Ovary (tissue), 9 donors: ENCODE data around the gene UTP15. TPM values are rescaled to one million over a fixed set of nuclear protein-coding genes. Genes with fewer than 3 reads are reported as not detected.

Experiments
- DNase-seq, 5 donors: peaks; one replicate each; pipeline ENCODE4 v3.0.0-alpha.2; 2019 to 2020
- H3K27ac ChIP-seq, 2 donors: fragments of 200-600 bp; one replicate each; pipeline versions ENCODE4 v1.5.1 to v1.8.0; 2019 to 2022
- H3K27me3 ChIP-seq: fragments of 200-600 bp; one replicate; pipeline ENCODE4 v1.8.0; 2022
- H3K36me3 ChIP-seq: fragments of 200-600 bp; sonication (generic); one replicate; pipeline ENCODE4 v1.5.1; 2019
- H3K4me1 ChIP-seq: one replicate; pipeline ENCODE4 v1.8.1; 2013; ENCODE audit warnings: mild to moderate bottlenecking, moderate library complexity; ENCODE audit not compliant: insufficient read depth
- H3K4me3 ChIP-seq: fragments of 200-600 bp; sonication (generic); one replicate; pipeline ENCODE4 v1.5.1; 2017
- H3K9me3 ChIP-seq, 2 donors: fragments of 200-600 bp in 1 of 2; sonication (generic) in 1 of 2; one replicate each; pipeline versions ENCODE4 v1.5.1 to v1.8.1; 2013 to 2019; ENCODE audit warnings: mild to moderate bottlenecking in 1 of 2, moderate library complexity in 1 of 2
- EP300 ChIP-seq: sonication (generic); formaldehyde crosslinking; IDR thresholded peaks from one replicate; pipeline ENCODE4 v1.6.1; 2017; ENCODE audit warnings: antibody characterized with exemption
- POLR2A ChIP-seq: fragments of 450-650 bp; IDR thresholded peaks from one replicate; pipeline ENCODE4 v1.6.1; 2017; ENCODE audit warnings: antibody characterized with exemption, mild to moderate bottlenecking, moderate library complexity
- WGBS, 3 donors: extraction: QIAGEN DNeasy Blood & Tissue Kit in 1 of 3; methylation state at CpG; one replicate each; pipeline versions ENCODE4 v1.1.5 to v1.1.7; 2013 to 2017; 5-methylcytosine and 5-hydroxymethylcytosine counted together
- intact Hi-C, 4 donors: fragments of 100-400 bp; cut with DNase I; formaldehyde crosslinking; loops; one replicate each; pipeline versions ENCODE4 v1.11.0 to v1.15.1; 2022 to 2023
- polyA plus RNA-seq, 2 donors: library from polyadenylated mRNA; stranded (reverse); fragments of 200-250 nt in 1 of 2; fragments of 350-450 nt in 1 of 2; fragmentation: Illumina TruSeq in 1 of 2; extraction: RNeasy Lipid Tissue Mini Kit (QIAGEN cat#74804) in 1 of 2; gene quantifications; one replicate each; pipeline ENCODE4 v1.2.3, GENCODE V29; 2013 to 2014
- total RNA-seq, 7 donors: library from RNA; depleted of rRNA in 2 of 7; stranded (reverse); fragments of >200 nt in 2 of 7; fragmentation: NEBNext Ultra II Directional in 3 of 7; extraction: Animal tissue kit (Norgen Biotek cat#: 25700) in 3 of 7; gene quantifications; one replicate each; pipeline versions ENCODE4 v1.1.0 to v1.2.4, GENCODE V29; 2016 to 2023
- TF ChIP-seq, protein P1 (sequence below), 3 donors: fragments of 450-650 bp in 2 of 3; fragments of 200-600 bp in 1 of 3; IDR thresholded peaks; one replicate each; pipeline versions ENCODE4 v1.5.1 to v1.8.0; 2016 to 2022; ENCODE audit warnings: antibody characterized with exemption in 3 of 3, mild to moderate bottlenecking in 1 of 3
- donor health status: DM: no; HTN: no; CAD: no; lungs with moderate emphysema.
- donor health status: DM: no; HTN: no; CAD: no.
- donor health status: Bipolar disorder and iron deficiency.
- donor health status: DM: yes; HTN: yes; CAD: no.
- donor health status: DM: no; HTN: no; CAD: no.
- donor health status: DM: yes; HTN: yes; CAD: no.

UTP15 gene
- total and polyA plus RNA-seq, 9 donors, result 3.5 to 28.0 (median 13.4) TPM

DNA sequence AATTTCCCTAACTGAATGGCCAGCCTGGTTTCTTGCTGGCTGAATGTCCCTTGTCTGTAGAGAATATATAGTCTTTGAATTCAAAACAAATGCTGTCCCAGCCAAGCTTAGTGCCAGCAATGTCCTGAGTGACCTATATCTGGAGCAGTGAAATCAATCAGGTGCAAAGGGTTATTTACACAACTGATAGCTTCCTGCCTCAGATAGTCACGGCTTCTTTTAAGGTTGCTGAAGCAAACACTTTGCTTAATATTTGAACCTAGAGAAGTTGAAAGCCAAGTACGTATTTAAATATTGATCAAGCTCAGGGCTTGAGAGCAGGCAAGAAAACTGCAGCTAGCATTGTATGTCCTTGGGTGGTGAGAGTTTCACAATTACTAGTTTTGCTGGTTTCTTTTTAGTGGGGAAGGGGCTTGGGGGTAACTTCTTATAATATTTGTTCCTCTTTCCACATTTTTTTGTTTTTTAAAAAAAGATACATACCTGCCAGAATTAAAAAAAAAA lies 58.4 kb downstream of the UTP15 start:
- H3K36me3 ChIP-seq, result no peaks in the 10 kb centered on the region
- 84 to 89% (median 85%) methylated on average over 2 of the region's 2 CpGs for WGBS, 3 donors
- intact Hi-C loops, result loop anchor here in 1 of 4 donors (10.0 kb wide), 1 partner anchor 71 kb away; no protein-coding TSS in a partner anchor
- H3K27me3 ChIP-seq, result no peaks in the 10 kb centered on the region
- H3K9me3 ChIP-seq, result no peaks in the 10 kb centered on the region
- H3K4me3 ChIP-seq, result no peak overlapping the region
- TF ChIP-seq, protein P1, sequence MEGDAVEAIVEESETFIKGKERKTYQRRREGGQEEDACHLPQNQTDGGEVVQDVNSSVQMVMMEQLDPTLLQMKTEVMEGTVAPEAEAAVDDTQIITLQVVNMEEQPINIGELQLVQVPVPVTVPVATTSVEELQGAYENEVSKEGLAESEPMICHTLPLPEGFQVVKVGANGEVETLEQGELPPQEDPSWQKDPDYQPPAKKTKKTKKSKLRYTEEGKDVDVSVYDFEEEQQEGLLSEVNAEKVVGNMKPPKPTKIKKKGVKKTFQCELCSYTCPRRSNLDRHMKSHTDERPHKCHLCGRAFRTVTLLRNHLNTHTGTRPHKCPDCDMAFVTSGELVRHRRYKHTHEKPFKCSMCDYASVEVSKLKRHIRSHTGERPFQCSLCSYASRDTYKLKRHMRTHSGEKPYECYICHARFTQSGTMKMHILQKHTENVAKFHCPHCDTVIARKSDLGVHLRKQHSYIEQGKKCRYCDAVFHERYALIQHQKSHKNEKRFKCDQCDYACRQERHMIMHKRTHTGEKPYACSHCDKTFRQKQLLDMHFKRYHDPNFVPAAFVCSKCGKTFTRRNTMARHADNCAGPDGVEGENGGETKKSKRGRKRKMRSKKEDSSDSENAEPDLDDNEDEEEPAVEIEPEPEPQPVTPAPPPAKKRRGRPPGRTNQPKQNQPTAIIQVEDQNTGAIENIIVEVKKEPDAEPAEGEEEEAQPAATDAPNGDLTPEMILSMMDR (IDR thresholded peaks at IDR 0.05), result no peak
- TF ChIP-seq POLR2A (no peak), EP300 (no peak)
- no peak for DNase-seq
- H3K4me1 ChIP-seq, result peaks cover 3% of the 10 kb centered on the region
- H3K27ac ChIP-seq, result no peak overlapping the region

DNA sequence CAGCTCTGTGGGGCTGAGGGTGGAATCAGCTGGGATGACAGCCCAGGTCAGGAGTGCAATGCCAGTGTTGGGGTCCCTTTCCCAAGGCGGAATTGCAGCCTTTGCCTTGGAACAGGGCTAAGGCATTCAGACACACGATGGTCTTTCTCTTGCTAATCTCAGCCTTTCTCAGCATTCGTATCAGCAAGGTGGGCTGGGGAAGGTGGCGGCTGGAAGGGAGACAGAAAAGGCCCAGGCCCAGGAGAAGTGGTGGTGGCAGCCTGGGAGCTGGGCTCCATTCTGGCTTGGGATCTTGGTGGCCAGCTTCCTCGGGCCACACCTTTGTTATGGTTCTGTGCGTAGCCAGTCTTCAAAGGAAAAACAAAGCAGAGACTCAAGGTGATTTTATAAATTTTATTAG lies 59.3 kb downstream of the UTP15 start:
- H3K27ac ChIP-seq, result peak overlapping the region in 1 of 2 donors; percentile 82
- no peak overlapping the region for H3K4me3 ChIP-seq
- no peaks in the 10 kb centered on the region for H3K27me3 ChIP-seq
- intact Hi-C loops, result loop anchor here in 1 of 4 donors (10.0 kb wide), 1 partner anchor 70 kb away; no protein-coding TSS in a partner anchor
- WGBS, 3 donors, result 90 to 93% (median 90%) methylated on average over 6 of the region's 6 CpGs
- H3K4me1 ChIP-seq, result peaks cover 3% of the 10 kb centered on the region
- H3K36me3 ChIP-seq, result no peaks in the 10 kb centered on the region
- H3K9me3 ChIP-seq, result no peaks in the 10 kb centered on the region
- peak in 1 of 5 donors; percentile 27 for DNase-seq
- TF ChIP-seq, protein P1 (IDR thresholded peaks at IDR 0.05), result no peak
- TF ChIP-seq POLR2A, result no peak
- TF ChIP-seq EP300, result no peak

GRCh38 chr5:73625372-73625943 lies 59.9 kb downstream of the UTP15 start:
- Histone ChIP-seq H3K9me3 (no peaks in the 10 kb centered on the region), H3K4me3 (peak overlapping the region; percentile 64), H3K4me1 (peaks cover 3% of the 10 kb centered on the region), H3K27me3 (no peaks in the 10 kb centered on the region), H3K27ac (peak overlapping the region; percentile 64 to 82), H3K36me3 (no peaks in the 10 kb centered on the region)
- 1 to 2% (median 1%) methylated on average over 18 to 33 of the region's 33 CpGs for WGBS, 3 donors
- TF ChIP-seq POLR2A (no peak), EP300 (no peak)
- TF ChIP-seq, protein P1 (IDR thresholded peaks at IDR 0.05), result no peak
- DNase-seq, result peak in 1 of 5 donors; percentile 34
- intact Hi-C loops, result loop anchor here in 1 of 4 donors (10.0 kb wide), 1 partner anchor 69 kb away; no protein-coding TSS in a partner anchor

DNA sequence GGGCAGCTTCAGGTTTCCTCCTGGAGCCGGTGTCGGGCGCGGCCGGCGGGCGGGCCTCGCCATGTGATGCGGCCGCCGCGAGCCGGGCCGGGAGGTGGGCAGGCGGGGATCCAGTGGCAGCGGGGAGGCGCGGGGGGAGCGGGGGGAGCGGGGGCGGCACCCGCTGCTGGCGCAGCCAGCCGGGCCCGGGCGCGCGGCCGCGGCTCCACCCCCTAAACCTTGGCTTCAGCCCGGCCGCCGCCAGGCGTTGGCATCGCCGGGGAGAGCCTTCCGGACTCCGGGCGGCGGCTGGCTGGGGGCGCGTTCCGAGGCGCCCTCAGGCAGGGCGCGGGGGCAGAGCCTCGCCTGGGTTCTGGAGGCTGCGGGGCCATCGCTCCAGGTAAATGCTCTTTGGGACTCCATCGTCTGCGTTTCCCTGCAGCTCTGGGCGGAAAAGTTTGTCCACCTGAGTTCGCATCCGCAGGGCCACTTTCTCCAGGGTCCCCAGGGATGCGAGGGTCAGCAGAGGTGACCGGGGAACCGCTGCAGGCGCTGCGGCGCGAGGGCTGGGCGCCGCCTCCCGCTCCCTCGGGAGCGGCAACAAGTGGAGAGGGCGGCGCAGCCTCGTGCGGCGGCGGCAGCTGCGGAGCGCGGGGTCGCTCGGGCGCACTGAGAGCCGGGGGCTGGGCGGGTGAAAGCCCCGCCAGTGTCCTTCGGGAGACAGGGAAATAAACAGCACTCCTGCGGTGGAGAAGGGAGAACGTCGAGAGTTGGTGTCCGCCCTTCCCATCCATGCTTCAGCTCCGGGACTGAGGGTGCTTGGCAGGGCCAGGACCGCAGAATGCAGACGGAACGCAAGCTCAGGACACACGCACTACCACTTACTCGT lies 60.6 kb downstream of the UTP15 start, which contains the start of gene ARHGEF28:
Gene ARHGEF28, plus strand, starts transcription at position 253 of the 868 bp plus-strand sequence. CDS start 58,656 bp downstream, outside the sequence.
- peak; percentile 58 to 78 (median 76) for DNase-seq
- WGBS, 3 donors, result 1 to 2% (median 1%) methylated on average over 36 to 91 of the region's 92 CpGs
- TF ChIP-seq EP300 (no peak), POLR2A (no peak)
- TF ChIP-seq, protein P1 (IDR thresholded peaks at IDR 0.05), result no peak
- peaks cover 3% of the 10 kb centered on the region for H3K4me1 ChIP-seq
- no peaks in the 10 kb centered on the region for H3K36me3 ChIP-seq
- intact Hi-C loops, result loop anchor here in 1 of 4 donors (10.0 kb wide), 1 partner anchor 69 kb away; no protein-coding TSS in a partner anchor
- peak within 1 kb of the TSS; percentile 64 for H3K4me3 ChIP-seq
- no peaks in the 10 kb centered on the region for H3K27me3 ChIP-seq
- H3K9me3 ChIP-seq, result no peaks in the 10 kb centered on the region
- peak within 1 kb of the TSS; percentile 64 to 82 for H3K27ac ChIP-seq
